DND-41 (cell line): ENCODE results near the gene CDC45.

Source experiments
- EZH2 ChIP-seq: IDR thresholded peaks from 3 replicates; pipeline ENCODE4 v1.6.1; 2012; ENCODE audit warnings: borderline replicate concordance, low read depth, mild to moderate bottlenecking, moderate library complexity, low read length, inconsistent platforms; ENCODE audit not compliant: severe bottlenecking
- TF ChIP-seq, protein P1 (sequence below): IDR thresholded peaks from 2 replicates; pipeline ENCODE4 v1.5.1; 2012; ENCODE audit warnings: borderline replicate concordance, low read length, moderate library complexity, mild to moderate bottlenecking; ENCODE audit not compliant: poor library complexity, severe bottlenecking; ENCODE audit errors: extremely low read depth

DNA sequence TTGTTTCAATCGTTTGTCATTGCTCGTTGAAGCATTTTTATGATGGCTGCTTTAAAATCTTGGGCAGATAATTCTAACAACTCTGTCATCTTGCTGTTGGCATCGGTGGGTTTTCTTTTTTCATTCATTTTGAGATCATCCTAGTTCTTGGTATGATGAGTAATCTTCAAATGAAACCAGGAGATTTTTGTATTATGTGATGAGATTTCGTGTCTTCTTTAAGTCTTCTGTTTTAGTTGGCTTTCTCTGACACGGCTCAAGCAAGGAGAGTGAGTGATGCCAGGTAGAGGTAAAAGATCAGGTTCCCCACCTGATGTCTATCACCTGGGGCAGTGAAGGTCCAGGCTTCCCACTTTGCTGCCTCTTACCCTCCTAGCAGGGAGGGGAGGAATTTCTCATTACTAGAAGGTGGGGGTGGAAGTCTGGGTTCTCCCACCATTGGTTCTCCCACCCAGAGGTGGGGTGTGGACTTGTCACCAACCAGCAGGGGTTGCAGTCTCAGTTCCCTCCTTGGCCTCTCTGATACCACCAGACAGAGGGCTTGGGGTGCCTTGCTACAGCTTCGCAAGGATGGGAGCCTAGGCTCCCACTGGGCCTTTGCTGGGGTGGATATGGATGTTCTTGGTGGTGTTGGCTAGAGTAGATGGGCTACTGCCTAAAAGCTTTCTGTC, 12.9 kb downstream of the CDC45 start:
- TF ChIP-seq, protein P1, sequence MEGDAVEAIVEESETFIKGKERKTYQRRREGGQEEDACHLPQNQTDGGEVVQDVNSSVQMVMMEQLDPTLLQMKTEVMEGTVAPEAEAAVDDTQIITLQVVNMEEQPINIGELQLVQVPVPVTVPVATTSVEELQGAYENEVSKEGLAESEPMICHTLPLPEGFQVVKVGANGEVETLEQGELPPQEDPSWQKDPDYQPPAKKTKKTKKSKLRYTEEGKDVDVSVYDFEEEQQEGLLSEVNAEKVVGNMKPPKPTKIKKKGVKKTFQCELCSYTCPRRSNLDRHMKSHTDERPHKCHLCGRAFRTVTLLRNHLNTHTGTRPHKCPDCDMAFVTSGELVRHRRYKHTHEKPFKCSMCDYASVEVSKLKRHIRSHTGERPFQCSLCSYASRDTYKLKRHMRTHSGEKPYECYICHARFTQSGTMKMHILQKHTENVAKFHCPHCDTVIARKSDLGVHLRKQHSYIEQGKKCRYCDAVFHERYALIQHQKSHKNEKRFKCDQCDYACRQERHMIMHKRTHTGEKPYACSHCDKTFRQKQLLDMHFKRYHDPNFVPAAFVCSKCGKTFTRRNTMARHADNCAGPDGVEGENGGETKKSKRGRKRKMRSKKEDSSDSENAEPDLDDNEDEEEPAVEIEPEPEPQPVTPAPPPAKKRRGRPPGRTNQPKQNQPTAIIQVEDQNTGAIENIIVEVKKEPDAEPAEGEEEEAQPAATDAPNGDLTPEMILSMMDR, result no peak
- no peak for TF ChIP-seq EZH2
